Activated CD8-positive, alpha-beta memory T cell treated with anti-CD3 and anti-CD28 coated beads, Interleukin-2, amount 10 ng/mL, durations not matched to agents 7 days and 5 days (primary cell): ENCODE measurements around the gene ATXN7L3B. TPM values are rescaled to one million over a fixed set of nuclear protein-coding genes. Genes with fewer than 3 reads are reported as not detected.

Source experiments
- ATAC-seq: fragments of 150-1000 bp; cut with Tn5 transposase; one replicate; pipeline ENCODE4 v1.10.0; 2021; ENCODE audit warnings: moderate library complexity
- CTCF ChIA-PET: fragments of 350-600 bp; sonication (Branson Sonifier 250); formaldehyde crosslinking; loops from one replicate; lab custom pipeline; 2021; ENCODE audit warnings: antibody characterized with exemption; lab: Charles Lee
- DNase-seq: peaks from one replicate; pipeline ENCODE4 v3.0.0-alpha.2; 2020
- H3K27ac Mint-ChIP-seq: one replicate; pipeline ENCODE4 v1.8.0; 2021; ENCODE audit warnings: mild to moderate bottlenecking, mixed read lengths
- H3K27me3 Mint-ChIP-seq: one replicate; pipeline ENCODE4 v1.8.0; 2021; ENCODE audit warnings: mixed read lengths
- H3K36me3 Mint-ChIP-seq: one replicate; pipeline ENCODE4 v1.8.0; 2021; ENCODE audit warnings: mild to moderate bottlenecking, mixed read lengths
- H3K4me1 Mint-ChIP-seq: one replicate; pipeline ENCODE4 v1.8.0; 2021; ENCODE audit warnings: mixed read lengths
- H3K4me3 Mint-ChIP-seq: one replicate; pipeline ENCODE4 v1.8.0; 2021; ENCODE audit warnings: mild to moderate bottlenecking, moderate library complexity, mixed read lengths
- H3K9me3 Mint-ChIP-seq: one replicate; pipeline ENCODE4 v1.8.0; 2022; ENCODE audit warnings: low read depth, mixed read lengths
- total RNA-seq, 2 experiments: library from RNA; stranded (reverse); gene quantifications; one replicate each; pipeline ENCODE4 v1.2.3, GENCODE V29; 2021

ATXN7L3B gene
- total RNA-seq, 2 experiments from 2014 or later, result 22.7 to 23.4 TPM

GRCh38 chr12:74535536-74535935 lies 2.1 kb upstream of the ATXN7L3B start:
- peaks cover 22% of the 10 kb centered on the region for H3K36me3 Mint-ChIP-seq
- H3K4me3 Mint-ChIP-seq, result no peak overlapping the region
- peaks cover 30% of the 10 kb centered on the region for H3K4me1 Mint-ChIP-seq
- CTCF ChIA-PET, result no interaction called here
- no peak for DNase-seq
- H3K27ac Mint-ChIP-seq, result no peak overlapping the region
- no peaks in the 10 kb centered on the region for H3K9me3 Mint-ChIP-seq
- ATAC-seq, result no peak
- H3K27me3 Mint-ChIP-seq, result no peaks in the 10 kb centered on the region

GRCh38 chr12:74537126-74537706 lies 419 bp upstream of the ATXN7L3B start:
- CTCF ChIA-PET, result interaction anchor here (0.8 kb wide), 1 partner anchor 121 kb away, joined by 3 read pairs; no protein-coding TSS in a partner anchor
- Mint-ChIP-seq H3K36me3 (peaks cover 36% of the 10 kb centered on the region), H3K4me1 (peaks cover 42% of the 10 kb centered on the region), H3K9me3 (no peaks in the 10 kb centered on the region), H3K27me3 (no peaks in the 10 kb centered on the region), H3K27ac (peak overlapping the region; percentile 92), H3K4me3 (peak overlapping the region; percentile 98)
- ATAC-seq (peak; percentile 43), DNase-seq (no peak)

- peaks cover 41% of the 10 kb centered on the region for H3K36me3 Mint-ChIP-seq
- peak; percentile 63 for DNase-seq
- peak; percentile 17 for ATAC-seq
- H3K27ac Mint-ChIP-seq, result peak overlapping the region; percentile 92
- no peaks in the 10 kb centered on the region for H3K9me3 Mint-ChIP-seq
- CTCF ChIA-PET, result interaction anchor here (0.8 to 1.4 kb wide), 2 partner anchors 11 to 14 kb away, joined by 3 read pairs; no protein-coding TSS in a partner anchor
- H3K4me1 Mint-ChIP-seq, result peaks cover 42% of the 10 kb centered on the region
- peak overlapping the region; percentile 98 for H3K4me3 Mint-ChIP-seq
- no peaks in the 10 kb centered on the region for H3K27me3 Mint-ChIP-seq
These were observed 1.0 kb downstream of the ATXN7L3B start for GRCh38 chr12:74538491-74539258.

GRCh38 chr12:74539261-74539660 lies 1.6 kb downstream of the ATXN7L3B start:
- Mint-ChIP-seq H3K27me3 (no peaks in the 10 kb centered on the region), H3K4me3 (peak overlapping the region; percentile 98), H3K27ac (peak overlapping the region; percentile 92), H3K9me3 (no peaks in the 10 kb centered on the region), H3K4me1 (peaks cover 42% of the 10 kb centered on the region), H3K36me3 (peaks cover 41% of the 10 kb centered on the region)
- ATAC-seq, result no peak
- DNase-seq, result no peak
- CTCF ChIA-PET, result interaction anchor here (0.7 to 1.4 kb wide), 2 partner anchors 10 to 19 kb away, joined by 3 to 4 read pairs; no protein-coding TSS in a partner anchor

GRCh38 chr12:74539765-74540526 lies 2.3 kb downstream of the ATXN7L3B start:
- no peak for ATAC-seq
- Mint-ChIP-seq H3K9me3 (no peaks in the 10 kb centered on the region), H3K27me3 (no peaks in the 10 kb centered on the region), H3K36me3 (peaks cover 41% of the 10 kb centered on the region), H3K27ac (peak overlapping the region; percentile 73), H3K4me1 (peaks cover 42% of the 10 kb centered on the region), H3K4me3 (peak overlapping the region; percentile 98)
- DNase-seq, result no peak
- CTCF ChIA-PET, result interaction anchor here (0.7 to 1.4 kb wide), 2 partner anchors 10 to 20 kb away, joined by 3 to 4 read pairs; no protein-coding TSS in a partner anchor

GRCh38 chr12:74541074-74541473 lies 3.4 kb downstream of the ATXN7L3B start:
- H3K27ac Mint-ChIP-seq, result no peak overlapping the region
- no peak overlapping the region for H3K4me3 Mint-ChIP-seq
- H3K9me3 Mint-ChIP-seq, result no peaks in the 10 kb centered on the region
- DNase-seq, result no peak
- ATAC-seq, result no peak
- peaks cover 41% of the 10 kb centered on the region for H3K36me3 Mint-ChIP-seq
- H3K27me3 Mint-ChIP-seq, result no peaks in the 10 kb centered on the region
- CTCF ChIA-PET, result no interaction called here
- H3K4me1 Mint-ChIP-seq, result peaks cover 38% of the 10 kb centered on the region

GRCh38 chr12:74547249-74547648 lies 9.6 kb downstream of the ATXN7L3B start:
- no peak for DNase-seq
- CTCF ChIA-PET, result no interaction called here
- no peaks in the 10 kb centered on the region for H3K27me3 Mint-ChIP-seq
- H3K27ac Mint-ChIP-seq, result no peak overlapping the region
- H3K4me1 Mint-ChIP-seq, result no peaks in the 10 kb centered on the region
- peaks cover 5% of the 10 kb centered on the region for H3K36me3 Mint-ChIP-seq
- no peak for ATAC-seq
- H3K9me3 Mint-ChIP-seq, result no peaks in the 10 kb centered on the region
- H3K4me3 Mint-ChIP-seq, result no peak overlapping the region

GRCh38 chr12:74551291-74551690 lies 13.7 kb downstream of the ATXN7L3B start:
- no peaks in the 10 kb centered on the region for H3K36me3 Mint-ChIP-seq
- H3K27ac Mint-ChIP-seq, result no peak overlapping the region
- H3K4me1 Mint-ChIP-seq, result no peaks in the 10 kb centered on the region
- DNase-seq (no peak), ATAC-seq (no peak)
- no peaks in the 10 kb centered on the region for H3K9me3 Mint-ChIP-seq
- no peak overlapping the region for H3K4me3 Mint-ChIP-seq
- CTCF ChIA-PET, result no interaction called here
- peaks cover 2% of the 10 kb centered on the region for H3K27me3 Mint-ChIP-seq

- no peaks in the 10 kb centered on the region for H3K36me3 Mint-ChIP-seq
- peaks cover 4% of the 10 kb centered on the region for H3K27me3 Mint-ChIP-seq
- no peak overlapping the region for H3K27ac Mint-ChIP-seq
- no peaks in the 10 kb centered on the region for H3K4me1 Mint-ChIP-seq
- ATAC-seq (no peak), DNase-seq (no peak)
- H3K9me3 Mint-ChIP-seq, result no peaks in the 10 kb centered on the region
- CTCF ChIA-PET, result no interaction called here
- no peak overlapping the region for H3K4me3 Mint-ChIP-seq
These were observed 14.6 kb downstream of the ATXN7L3B start for GRCh38 chr12:74552201-74552600.

GRCh38 chr12:74559728-74560127 lies 22.1 kb downstream of the ATXN7L3B start:
- no peaks in the 10 kb centered on the region for H3K9me3 Mint-ChIP-seq

GRCh38 chr12:74563927-74564326 lies 26.3 kb downstream of the ATXN7L3B start:
- no peaks in the 10 kb centered on the region for H3K27me3 Mint-ChIP-seq
- no peak for DNase-seq
- CTCF ChIA-PET, result no interaction called here

More at GRCh38 chr12:74559728-74560127, 22.1 kb downstream of the ATXN7L3B start:
- DNase-seq, result no peak
- CTCF ChIA-PET, result no interaction called here
- Mint-ChIP-seq H3K27me3 (peaks cover 4% of the 10 kb centered on the region), H3K4me3 (no peak overlapping the region), H3K36me3 (no peaks in the 10 kb centered on the region), H3K27ac (no peak overlapping the region), H3K4me1 (no peaks in the 10 kb centered on the region)
- ATAC-seq, result no peak

GRCh38 chr12:74578486-74578885 lies 40.9 kb downstream of the ATXN7L3B start:
- H3K36me3 Mint-ChIP-seq, result no peaks in the 10 kb centered on the region
- no peak overlapping the region for H3K27ac Mint-ChIP-seq
- H3K9me3 Mint-ChIP-seq, result no peaks in the 10 kb centered on the region
- CTCF ChIA-PET, result no interaction called here
- ATAC-seq (no peak), DNase-seq (no peak)
- H3K4me1 Mint-ChIP-seq, result no peaks in the 10 kb centered on the region
- peaks cover 5% of the 10 kb centered on the region for H3K27me3 Mint-ChIP-seq
- H3K4me3 Mint-ChIP-seq, result no peak overlapping the region

More at GRCh38 chr12:74563927-74564326, 26.3 kb downstream of the ATXN7L3B start:
- Mint-ChIP-seq H3K9me3 (no peaks in the 10 kb centered on the region), H3K4me3 (no peak overlapping the region), H3K4me1 (no peaks in the 10 kb centered on the region), H3K27ac (no peak overlapping the region), H3K36me3 (no peaks in the 10 kb centered on the region)
- ATAC-seq, result no peak

- H3K4me3 Mint-ChIP-seq, result no peak overlapping the region
These were observed 41.8 kb downstream of the ATXN7L3B start for GRCh38 chr12:74579446-74579845.

More at GRCh38 chr12:74579446-74579845, 41.8 kb downstream of the ATXN7L3B start:
- H3K27ac Mint-ChIP-seq, result no peak overlapping the region
- CTCF ChIA-PET, result no interaction called here
- DNase-seq, result no peak
- H3K4me1 Mint-ChIP-seq, result no peaks in the 10 kb centered on the region
- ATAC-seq, result no peak
- peaks cover 5% of the 10 kb centered on the region for H3K27me3 Mint-ChIP-seq
- H3K36me3 Mint-ChIP-seq, result no peaks in the 10 kb centered on the region
- no peaks in the 10 kb centered on the region for H3K9me3 Mint-ChIP-seq
